Kidney epithelial cell (primary cell): Measurements from ENCODE around the gene TMPRSS11D. TPM values are rescaled to one million over a fixed set of nuclear protein-coding genes. Genes with fewer than 3 reads are reported as not detected.

Experiments used
- DNase-seq: peaks from one replicate; pipeline ENCODE4 v3.0.0-alpha.2; 2010; ENCODE audit warnings: low read depth
- H3K27me3 ChIP-seq: 2 replicates; pipeline ENCODE4 v1.6.0; 2011; ENCODE audit warnings: low read length; ENCODE audit not compliant: control insufficient read depth, insufficient read depth
- H3K36me3 ChIP-seq: 2 replicates; pipeline ENCODE4 v1.5.1; 2011; ENCODE audit warnings: low read length; ENCODE audit not compliant: control insufficient read depth, insufficient read depth
- H3K4me3 ChIP-seq: 2 replicates; pipeline ENCODE4 v1.5.1; 2011; ENCODE audit warnings: low read depth, mild to moderate bottlenecking, control low read depth, low read length
- CTCF ChIP-seq: IDR thresholded peaks from 2 replicates; pipeline ENCODE4 v1.5.1; 2011; ENCODE audit warnings: mild to moderate bottlenecking, moderate library complexity, low read length, control low read depth, inconsistent platforms; ENCODE audit not compliant: insufficient read depth, poor library complexity, severe bottlenecking
- total RNA-seq: library from RNA; depleted of rRNA; stranded (reverse); fragments of >200 nt; gene quantifications from 2 replicates; pipeline ENCODE4 v1.2.3, GENCODE V29; 2015

TMPRSS11D gene
- total RNA-seq, 1 donor from 2014 or later: not detected

GRCh38 chr4:67885762-67886161 lies 2.0 kb upstream of the TMPRSS11D start:
- Histone ChIP-seq H3K4me3 (no peak overlapping the region), H3K36me3 (no peaks in the 10 kb centered on the region), H3K27me3 (no peaks in the 10 kb centered on the region)
- DNase-seq: peak; percentile 70
- no peak for TF ChIP-seq CTCF

- DNase-seq: no peak
- no peaks in the 10 kb centered on the region for H3K36me3 ChIP-seq
- no peak overlapping the region for H3K4me3 ChIP-seq
- TF ChIP-seq CTCF: no peak
- no peaks in the 10 kb centered on the region for H3K27me3 ChIP-seq
These were observed 899 bp upstream of the TMPRSS11D start for GRCh38 chr4:67884701-67885100.

- Histone ChIP-seq H3K27me3 (no peaks in the 10 kb centered on the region), H3K36me3 (no peaks in the 10 kb centered on the region), H3K4me3 (no peak overlapping the region)
- DNase-seq: no peak
- no peak for TF ChIP-seq CTCF
These were observed 344 bp downstream of the TMPRSS11D start for GRCh38 chr4:67883458-67883857.

GRCh38 chr4:67880866-67881610 lies 2.8 kb downstream of the TMPRSS11D start:
- Histone ChIP-seq H3K36me3 (no peaks in the 10 kb centered on the region), H3K27me3 (no peaks in the 10 kb centered on the region), H3K4me3 (no peak overlapping the region)
- no peak for TF ChIP-seq CTCF
- no peak for DNase-seq

GRCh38 chr4:67879486-67879885 lies 4.3 kb downstream of the TMPRSS11D start:
- no peak for TF ChIP-seq CTCF
- no peak for DNase-seq
- Histone ChIP-seq H3K27me3 (no peaks in the 10 kb centered on the region), H3K4me3 (no peak overlapping the region), H3K36me3 (no peaks in the 10 kb centered on the region)

- Histone ChIP-seq H3K36me3 (no peaks in the 10 kb centered on the region), H3K4me3 (no peak overlapping the region), H3K27me3 (no peaks in the 10 kb centered on the region)
- DNase-seq: no peak
- TF ChIP-seq CTCF: no peak
These were observed 6.7 kb downstream of the TMPRSS11D start for GRCh38 chr4:67877086-67877485.
